Fibroblast of mammary gland (primary cell): ENCODE measurements around the gene RUNDC1.

Source experiments
- DNase-seq: peaks from one replicate; pipeline ENCODE4 v3.0.0-alpha.2; 2010; ENCODE audit warnings: low read depth
- H3K4me3 ChIP-seq: 2 replicates; pipeline ENCODE4 v1.5.1; 2011; ENCODE audit warnings: low read depth, mild to moderate bottlenecking, low read length, moderate library complexity; ENCODE audit not compliant: control insufficient read depth
- CTCF ChIP-seq: conservative IDR thresholded peaks from 2 replicates; pipeline ENCODE4 v1.5.1; 2011; ENCODE audit warnings: low read depth, low read length, inconsistent platforms; ENCODE audit not compliant: control insufficient read depth, insufficient read depth

The RUNDC1 gene

GRCh38 chr17:42980274-42980765 is at the start of gene RUNDC1:
Gene RUNDC1 (plus strand): TSS chr17:42980565. CDS start chr17:42980577, 12 bp downstream.
- DNase-seq = peak; percentile 68
- H3K4me3 ChIP-seq = peak within 1 kb of the TSS; percentile 76
- TF ChIP-seq CTCF = no peak

- H3K4me3 ChIP-seq = no peak overlapping the region
- DNase-seq = peak; percentile 66
- TF ChIP-seq CTCF = peak; percentile 78
These were observed 42.4 kb upstream of the RUNDC1 start for GRCh38 chr17:42937712-42938596.

DNA sequence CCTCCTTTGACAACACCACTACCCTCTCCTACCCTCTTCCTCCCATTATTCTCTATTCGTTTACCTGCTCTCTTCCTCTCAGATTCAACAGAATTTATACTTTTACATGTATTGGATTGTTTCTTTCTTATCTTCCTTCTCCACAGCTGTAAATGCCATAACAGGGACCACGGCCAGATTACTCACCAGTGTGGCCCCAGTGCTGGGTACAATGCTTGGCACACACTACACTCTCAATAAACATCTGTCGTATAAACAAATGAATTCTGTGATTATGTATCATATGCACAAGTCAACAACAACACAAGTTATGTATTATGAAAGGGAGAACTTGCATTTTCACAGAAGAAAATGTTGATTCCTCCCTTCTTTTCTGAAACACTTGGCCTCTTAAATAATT is 36.2 kb upstream of the RUNDC1 start:
- TF ChIP-seq CTCF = no peak
- peak; percentile 3 for DNase-seq
- H3K4me3 ChIP-seq = no peak overlapping the region

DNA sequence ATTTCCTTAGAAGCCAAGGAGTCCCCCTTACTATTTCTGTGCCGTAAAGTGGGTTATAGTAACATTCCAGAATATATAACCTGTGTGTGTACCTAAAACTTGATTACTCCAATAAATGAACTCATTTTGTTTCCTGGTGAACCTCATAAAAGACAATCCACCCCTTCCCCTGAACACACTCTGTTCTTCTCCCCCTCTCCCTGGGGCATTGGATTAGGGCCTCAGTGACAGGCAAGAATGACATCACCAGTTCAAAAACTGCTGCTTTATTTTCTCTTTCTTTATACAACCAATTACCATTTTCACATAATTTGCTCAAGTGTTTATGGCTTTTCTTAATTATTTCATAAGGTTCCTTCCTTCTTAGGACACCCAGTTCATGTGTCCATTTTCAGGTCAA is 33.6 kb upstream of the RUNDC1 start:
- no peak overlapping the region for H3K4me3 ChIP-seq
- TF ChIP-seq CTCF = no peak

DNA sequence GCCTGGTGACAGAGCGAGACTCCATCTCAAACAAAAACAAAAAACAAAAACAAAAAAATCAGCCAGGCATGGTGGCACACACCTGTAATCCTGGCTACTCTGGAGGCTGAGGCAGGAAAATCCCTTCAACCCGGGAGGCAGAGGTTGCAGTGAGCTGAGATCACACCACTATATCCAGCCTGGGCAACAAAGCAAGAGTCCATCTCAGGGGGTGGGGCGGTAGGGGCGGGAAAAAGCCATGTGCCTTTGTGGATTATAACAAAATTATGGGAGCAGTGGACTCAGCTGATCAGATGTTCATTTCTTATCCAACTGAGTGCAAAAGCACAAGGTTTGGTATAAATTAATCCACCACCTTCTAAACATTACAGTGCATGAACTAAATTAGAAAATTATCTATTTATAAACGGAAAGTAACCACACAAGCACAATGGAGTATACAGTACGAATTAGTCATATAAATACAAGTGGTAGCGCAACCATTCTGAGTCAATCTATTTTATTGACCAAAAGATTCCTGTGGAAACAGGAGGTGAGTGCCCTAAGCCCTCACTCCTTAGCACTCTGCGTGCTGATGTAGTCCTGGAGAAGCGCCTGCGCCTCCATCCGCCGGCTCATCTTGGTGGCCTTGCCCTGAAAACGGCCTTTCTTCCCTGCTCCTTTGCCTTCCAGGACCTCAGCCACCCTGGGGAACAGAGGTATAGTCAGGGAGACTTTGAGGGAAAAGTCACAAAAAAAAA is 30.2 kb upstream of the RUNDC1 start:
- TF ChIP-seq CTCF = no peak
- DNase-seq = peak; percentile 3
- H3K4me3 ChIP-seq = no peak overlapping the region

More for the DNA sequence above, 33.6 kb upstream of the RUNDC1 start:
- no peak for DNase-seq

GRCh38 chr17:42953669-42954068 is 26.7 kb upstream of the RUNDC1 start:
- TF ChIP-seq CTCF = no peak
- DNase-seq = no peak
- H3K4me3 ChIP-seq = no peak overlapping the region
